ENCODE results near the gene NKG7. TPM values are rescaled to one million over a fixed set of nuclear protein-coding genes. Genes with fewer than 3 reads are reported as not detected.
"Not testable (repeated sequence)": the region's sequence is repeated elsewhere in the genome, so short reads cannot be mapped to it uniquely, and the experiment has no call there.

The NKG7 gene
- 1.8 TPM for total RNA-seq
- 10 to 100 TPM in 1 of 4 donors, 1 to 10 TPM in 3; 2.7 to 12.2 (median 4.5) TPM for polyA plus RNA-seq

GRCh38 chr19:51372649-51373504, at the start of gene NKG7:
Gene NKG7, minus strand, starts transcription at chr19:51372654. Its CDS starts 119 bp downstream, at chr19:51372535.
- DNase-seq (peak in 2 of 3 donors; percentile 16 to 85), ATAC-seq (ENCODE audit: low read depth in 2 of 2) (peak; percentile 44 to 58)
- H3K4me1 Mint-ChIP-seq, result peaks cover 0 to 64% (median 30%) of the 10 kb centered on the region in 4 donors
- H3K4me1 ChIP-seq (ENCODE audit: control insufficient read depth, insufficient read depth, low read length, poor library complexity, severe bottlenecking), result peaks cover 30% of the 10 kb centered on the region
- H3K4me3 Mint-ChIP-seq, result peak within 1 kb of the TSS; percentile 26 to 79 (median 66)
- no peaks in the 10 kb centered on the region for H3K27me3 Mint-ChIP-seq
- H3K4me3 ChIP-seq (ENCODE audit: low read depth, low read length), result no peak within 1 kb of the TSS
- no peaks in the 10 kb centered on the region for H3K36me3 ChIP-seq (ENCODE audit: control insufficient read depth, insufficient read depth, low read length)
- no peaks in the 10 kb centered on the region for H3K9me3 Mint-ChIP-seq
- no peaks in the 10 kb centered on the region for H3K27me3 ChIP-seq (ENCODE audit: control insufficient read depth, insufficient read depth, low read length)
- H3K36me3 Mint-ChIP-seq, result no peaks in the 10 kb centered on the region
- H3K9me3 ChIP-seq (ENCODE audit: control insufficient read depth in 2 of 2, low read length in 2 of 2), result no peaks in the 10 kb centered on the region
- peak within 1 kb of the TSS; percentile 35 for H3K27ac ChIP-seq (ENCODE audit: insufficient read depth, low read length, poor library complexity, severe bottlenecking)
- H3K27ac Mint-ChIP-seq, result peak within 1 kb of the TSS; percentile 77 to 93 (median 92)

GRCh38 chr19:51422053-51422448, 49.6 kb upstream of the NKG7 start:
- peaks cover 17% of the 10 kb centered on the region for H3K27me3 Mint-ChIP-seq
- peak overlapping the region in 1 of 3 donors; percentile 66 for H3K27ac Mint-ChIP-seq
- H3K9me3 Mint-ChIP-seq, result no peaks in the 10 kb centered on the region

GRCh38 chr19:51421229-51422052, 49.0 kb upstream of the NKG7 start:
- ATAC-seq (ENCODE audit: low read depth in 2 of 2) (no peak), DNase-seq (no peak)
- Histone ChIP-seq H3K9me3 (ENCODE audit: control insufficient read depth in 2 of 2, low read length in 2 of 2) (no peaks in the 10 kb centered on the region), H3K27me3 (ENCODE audit: control insufficient read depth, insufficient read depth, low read length) (no peaks in the 10 kb centered on the region), H3K4me3 (ENCODE audit: low read depth, low read length) (no peak overlapping the region), H3K27ac (ENCODE audit: insufficient read depth, low read length, poor library complexity, severe bottlenecking) (no peak overlapping the region), H3K36me3 (ENCODE audit: control insufficient read depth, insufficient read depth, low read length) (no peaks in the 10 kb centered on the region), H3K4me1 (ENCODE audit: control insufficient read depth, insufficient read depth, low read length, poor library complexity, severe bottlenecking) (peaks cover 3% of the 10 kb centered on the region)
- no peak overlapping the region for H3K27ac Mint-ChIP-seq
- H3K4me1 Mint-ChIP-seq, result peaks cover 0 to 6% (median 0%) of the 10 kb centered on the region in 4 donors
- peaks cover 17% of the 10 kb centered on the region for H3K27me3 Mint-ChIP-seq
- H3K36me3 Mint-ChIP-seq, result no peaks in the 10 kb centered on the region
- H3K4me3 Mint-ChIP-seq, result no peak overlapping the region
- H3K9me3 Mint-ChIP-seq, result no peaks in the 10 kb centered on the region

More at GRCh38 chr19:51422053-51422448, 49.6 kb upstream of the NKG7 start:
- DNase-seq (peak; percentile 64 to 70 (median 65)), ATAC-seq (ENCODE audit: low read depth in 2 of 2) (peak; percentile 74 to 79)
- Histone ChIP-seq H3K27ac (ENCODE audit: insufficient read depth, low read length, poor library complexity, severe bottlenecking) (no peak overlapping the region), H3K4me1 (ENCODE audit: control insufficient read depth, insufficient read depth, low read length, poor library complexity, severe bottlenecking) (peaks cover 3% of the 10 kb centered on the region), H3K9me3 (ENCODE audit: control insufficient read depth in 2 of 2, low read length in 2 of 2) (no peaks in the 10 kb centered on the region), H3K4me3 (ENCODE audit: low read depth, low read length) (no peak overlapping the region), H3K36me3 (ENCODE audit: control insufficient read depth, insufficient read depth, low read length) (no peaks in the 10 kb centered on the region), H3K27me3 (ENCODE audit: control insufficient read depth, insufficient read depth, low read length) (no peaks in the 10 kb centered on the region)
- peaks cover 0 to 6% (median 0%) of the 10 kb centered on the region in 4 donors for H3K4me1 Mint-ChIP-seq
- no peak overlapping the region for H3K4me3 Mint-ChIP-seq
- H3K36me3 Mint-ChIP-seq, result no peaks in the 10 kb centered on the region

DNA sequence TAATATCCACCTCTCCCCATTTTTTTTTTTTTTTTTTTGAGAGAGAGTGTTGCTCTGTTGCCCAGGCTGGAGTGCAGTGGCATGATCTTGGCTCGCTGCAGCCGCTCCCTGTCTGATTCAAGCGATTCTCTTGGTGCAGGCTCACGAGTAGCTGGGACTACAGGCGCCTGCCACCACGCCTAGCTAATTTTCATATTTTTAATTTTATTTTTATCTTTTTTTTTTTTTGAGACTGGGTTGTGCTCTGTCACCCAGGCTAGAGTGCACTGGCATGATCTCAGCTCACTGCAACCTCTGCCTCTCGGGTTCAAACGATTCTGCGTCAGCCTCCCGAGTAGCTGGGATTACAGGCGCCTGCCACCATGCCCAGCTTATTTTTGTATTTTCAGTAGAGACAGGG, 48.1 kb upstream of the NKG7 start:
- not testable (repeated sequence) for H3K4me1 Mint-ChIP-seq

GRCh38 chr19:51418707-51419106, 46.3 kb upstream of the NKG7 start:
- ATAC-seq (ENCODE audit: low read depth in 2 of 2) (no peak), DNase-seq (no peak)
- Histone ChIP-seq H3K36me3 (ENCODE audit: control insufficient read depth, insufficient read depth, low read length) (no peaks in the 10 kb centered on the region), H3K4me1 (ENCODE audit: control insufficient read depth, insufficient read depth, low read length, poor library complexity, severe bottlenecking) (peaks cover 3% of the 10 kb centered on the region), H3K9me3 (ENCODE audit: control insufficient read depth in 2 of 2, low read length in 2 of 2) (no peaks in the 10 kb centered on the region), H3K27ac (ENCODE audit: insufficient read depth, low read length, poor library complexity, severe bottlenecking) (no peak overlapping the region), H3K27me3 (ENCODE audit: control insufficient read depth, insufficient read depth, low read length) (no peaks in the 10 kb centered on the region), H3K4me3 (ENCODE audit: low read depth, low read length) (no peak overlapping the region)
- Mint-ChIP-seq H3K36me3 (no peaks in the 10 kb centered on the region), H3K27me3 (peaks cover 17% of the 10 kb centered on the region), H3K4me3 (no peak overlapping the region), H3K27ac (no peak overlapping the region), H3K4me1 (peaks cover 0 to 6% (median 0%) of the 10 kb centered on the region in 4 donors), H3K9me3 (no peaks in the 10 kb centered on the region)

More for the DNA sequence above, 48.1 kb upstream of the NKG7 start:
- H3K9me3 ChIP-seq (ENCODE audit: control insufficient read depth in 2 of 2, low read length in 2 of 2); H3K36me3 Mint-ChIP-seq; H3K4me3 Mint-ChIP-seq; H3K27ac Mint-ChIP-seq; H3K27me3 ChIP-seq (ENCODE audit: control insufficient read depth, insufficient read depth, low read length); DNase-seq; ATAC-seq (ENCODE audit: low read depth in 2 of 2); H3K4me1 ChIP-seq (ENCODE audit: control insufficient read depth, insufficient read depth, low read length, poor library complexity, severe bottlenecking); H3K27ac ChIP-seq (ENCODE audit: insufficient read depth, low read length, poor library complexity, severe bottlenecking); H3K4me3 ChIP-seq (ENCODE audit: low read depth, low read length); H3K9me3 Mint-ChIP-seq; H3K36me3 ChIP-seq (ENCODE audit: control insufficient read depth, insufficient read depth, low read length): not testable (repeated sequence)
- H3K27me3 Mint-ChIP-seq, result peaks cover 17% of the 10 kb centered on the region

DNA sequence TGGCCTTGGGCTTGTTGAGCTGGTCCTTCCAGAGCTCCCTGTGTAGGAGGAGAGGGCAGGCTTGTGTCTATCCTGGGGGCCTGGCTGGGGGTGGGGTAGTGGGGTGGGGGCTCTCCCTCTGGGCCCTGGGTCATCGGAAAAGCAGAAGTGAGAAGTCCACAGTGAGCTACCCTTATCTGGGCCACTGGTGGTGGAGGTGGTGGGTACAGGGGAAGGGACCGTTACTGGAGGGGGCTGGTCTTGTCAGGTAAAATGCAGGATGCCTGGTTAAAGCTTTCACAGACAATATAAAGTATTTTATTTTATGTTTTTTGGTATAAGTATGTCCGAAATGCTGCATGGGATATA, 45.3 kb upstream of the NKG7 start:
- Histone ChIP-seq H3K27me3 (ENCODE audit: control insufficient read depth, insufficient read depth, low read length) (no peaks in the 10 kb centered on the region), H3K9me3 (ENCODE audit: control insufficient read depth in 2 of 2, low read length in 2 of 2) (no peaks in the 10 kb centered on the region), H3K4me1 (ENCODE audit: control insufficient read depth, insufficient read depth, low read length, poor library complexity, severe bottlenecking) (peaks cover 3% of the 10 kb centered on the region), H3K27ac (ENCODE audit: insufficient read depth, low read length, poor library complexity, severe bottlenecking) (no peak overlapping the region), H3K4me3 (ENCODE audit: low read depth, low read length) (no peak overlapping the region), H3K36me3 (ENCODE audit: control insufficient read depth, insufficient read depth, low read length) (no peaks in the 10 kb centered on the region)
- Mint-ChIP-seq H3K27me3 (peaks cover 20% of the 10 kb centered on the region), H3K36me3 (no peaks in the 10 kb centered on the region), H3K9me3 (no peaks in the 10 kb centered on the region), H3K4me1 (peaks cover 0 to 6% (median 0%) of the 10 kb centered on the region in 4 donors), H3K4me3 (no peak overlapping the region), H3K27ac (peak overlapping the region in 1 of 3 donors; percentile 14)
- DNase-seq (no peak), ATAC-seq (ENCODE audit: low read depth in 2 of 2) (peak in 1 of 2 donors; percentile 9)

GRCh38 chr19:51417107-51417809, 44.8 kb upstream of the NKG7 start, which contains the start of gene SIGLEC10:
Gene SIGLEC10, minus strand, starts transcription at chr19:51417642. Its CDS starts 61 bp downstream, at chr19:51417581.
- Histone ChIP-seq H3K4me3 (ENCODE audit: low read depth, low read length) (no peak within 1 kb of the TSS), H3K9me3 (ENCODE audit: control insufficient read depth in 2 of 2, low read length in 2 of 2) (no peaks in the 10 kb centered on the region), H3K36me3 (ENCODE audit: control insufficient read depth, insufficient read depth, low read length) (no peaks in the 10 kb centered on the region), H3K27ac (ENCODE audit: insufficient read depth, low read length, poor library complexity, severe bottlenecking) (no peak within 1 kb of the TSS), H3K4me1 (ENCODE audit: control insufficient read depth, insufficient read depth, low read length, poor library complexity, severe bottlenecking) (peaks cover 3% of the 10 kb centered on the region), H3K27me3 (ENCODE audit: control insufficient read depth, insufficient read depth, low read length) (no peaks in the 10 kb centered on the region)
- no peaks in the 10 kb centered on the region for H3K36me3 Mint-ChIP-seq
- no peak within 1 kb of the TSS for H3K4me3 Mint-ChIP-seq
- peak within 1 kb of the TSS in 2 of 3 donors; percentile 14 to 71 for H3K27ac Mint-ChIP-seq
- peaks cover 0 to 6% (median 0%) of the 10 kb centered on the region in 4 donors for H3K4me1 Mint-ChIP-seq
- peak; percentile 53 to 54 for ATAC-seq (ENCODE audit: low read depth in 2 of 2)
- H3K27me3 Mint-ChIP-seq, result peaks cover 20% of the 10 kb centered on the region
- no peaks in the 10 kb centered on the region for H3K9me3 Mint-ChIP-seq
- no peak for DNase-seq
